Fibroblast of lung (primary cell): ENCODE results near the gene C12orf60.

ENCODE experiments used
- EZH2 ChIP-seq: IDR thresholded peaks from 2 replicates; pipeline ENCODE4 v1.5.1; 2012; ENCODE audit warnings: low read length, control low read depth, mild to moderate bottlenecking; ENCODE audit errors: missing control alignments
- TF ChIP-seq, protein P1 (sequence below), 2 donors: IDR thresholded peaks in 1 of 2; conservative IDR thresholded peaks in 1 of 2; 1 replicate in 1 of 2; 2 replicates in 1 of 2; pipeline ENCODE4 v1.5.1; 2011 to 2012; ENCODE audit warnings: low read length in 2 of 2, control low read depth in 1 of 2, inconsistent platforms in 1 of 2, low read depth in 1 of 2, mild to moderate bottlenecking in 1 of 2

DNA sequence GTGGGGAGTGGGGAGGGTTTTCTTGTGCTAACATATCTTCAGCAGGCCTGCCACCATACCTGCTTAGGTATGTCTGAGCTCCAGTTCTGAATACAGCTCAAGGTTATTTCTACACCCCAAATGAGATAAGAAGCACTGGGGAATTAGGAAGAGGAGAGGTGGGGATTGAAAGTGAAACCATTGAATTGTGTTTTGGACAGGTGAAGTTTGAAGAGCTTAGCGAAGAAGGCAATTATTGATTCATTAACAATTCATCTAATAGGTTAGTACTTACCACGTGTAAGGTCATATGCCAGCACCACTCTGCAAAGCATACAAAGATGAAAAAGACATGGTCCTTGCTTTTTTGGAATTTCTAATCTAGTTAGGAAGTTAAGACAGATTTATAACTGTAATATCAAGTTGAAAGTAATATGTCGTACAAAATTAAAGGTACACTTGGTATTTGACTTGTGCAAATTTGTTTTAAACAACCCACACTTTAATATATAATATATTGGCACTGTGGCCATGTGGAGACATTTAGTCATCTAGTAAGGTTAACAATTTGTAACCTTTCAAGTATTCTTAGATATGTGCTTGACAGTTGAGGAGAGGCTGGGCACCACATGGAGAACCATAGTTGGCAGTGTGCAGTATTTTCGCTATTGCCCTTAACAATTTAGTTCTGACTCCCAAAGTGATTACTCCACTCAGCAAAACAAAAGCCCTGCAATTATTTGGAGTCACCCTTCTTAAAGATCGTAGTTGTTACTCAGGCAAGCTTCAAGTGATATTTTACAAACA is 6.9 kb downstream of the C12orf60 start:
- TF ChIP-seq EZH2, result no peak
- TF ChIP-seq, protein P1, sequence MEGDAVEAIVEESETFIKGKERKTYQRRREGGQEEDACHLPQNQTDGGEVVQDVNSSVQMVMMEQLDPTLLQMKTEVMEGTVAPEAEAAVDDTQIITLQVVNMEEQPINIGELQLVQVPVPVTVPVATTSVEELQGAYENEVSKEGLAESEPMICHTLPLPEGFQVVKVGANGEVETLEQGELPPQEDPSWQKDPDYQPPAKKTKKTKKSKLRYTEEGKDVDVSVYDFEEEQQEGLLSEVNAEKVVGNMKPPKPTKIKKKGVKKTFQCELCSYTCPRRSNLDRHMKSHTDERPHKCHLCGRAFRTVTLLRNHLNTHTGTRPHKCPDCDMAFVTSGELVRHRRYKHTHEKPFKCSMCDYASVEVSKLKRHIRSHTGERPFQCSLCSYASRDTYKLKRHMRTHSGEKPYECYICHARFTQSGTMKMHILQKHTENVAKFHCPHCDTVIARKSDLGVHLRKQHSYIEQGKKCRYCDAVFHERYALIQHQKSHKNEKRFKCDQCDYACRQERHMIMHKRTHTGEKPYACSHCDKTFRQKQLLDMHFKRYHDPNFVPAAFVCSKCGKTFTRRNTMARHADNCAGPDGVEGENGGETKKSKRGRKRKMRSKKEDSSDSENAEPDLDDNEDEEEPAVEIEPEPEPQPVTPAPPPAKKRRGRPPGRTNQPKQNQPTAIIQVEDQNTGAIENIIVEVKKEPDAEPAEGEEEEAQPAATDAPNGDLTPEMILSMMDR (conservative IDR thresholded peaks at IDR 0.05 in 1 of 2, IDR thresholded peaks at IDR 0.05 in 1 of 2; ENCODE audit: low read depth in 1 of 2, low read length in 2 of 2), result no peak
